Neuronal stem cell (in vitro differentiated cells): ENCODE data around the gene FXYD6.

Experiments used
- DNase-seq: peaks from one replicate; pipeline ENCODE4 v3.0.0-alpha.2; 2013; ENCODE audit warnings: low spot score
- H2AFZ ChIP-seq: one replicate; pipeline ENCODE4 v1.6.1; 2013; ENCODE audit warnings: mild to moderate bottlenecking, low read length, inconsistent platforms
- H2AK5ac ChIP-seq: 2 replicates; pipeline ENCODE4 v1.6.1; 2013; ENCODE audit warnings: low read depth, mild to moderate bottlenecking, inconsistent platforms, low read length, moderate library complexity, mixed read lengths
- H2BK120ac ChIP-seq: 2 replicates; pipeline ENCODE4 v1.6.1; 2013; ENCODE audit warnings: low read depth, mild to moderate bottlenecking, inconsistent platforms, low read length, moderate library complexity, mixed read lengths
- H2BK12ac ChIP-seq: one replicate; pipeline ENCODE4 v1.6.1; 2013; ENCODE audit warnings: low read length, inconsistent platforms
- H2BK15ac ChIP-seq: 2 replicates; pipeline ENCODE4 v1.6.1; 2013; ENCODE audit warnings: mild to moderate bottlenecking, low read length, inconsistent platforms, mixed read lengths
- H2BK5ac ChIP-seq: one replicate; pipeline ENCODE4 v1.6.1; 2013; ENCODE audit warnings: inconsistent platforms, mild to moderate bottlenecking, low read length, moderate library complexity
- H3K14ac ChIP-seq: one replicate; pipeline ENCODE4 v1.6.1; 2013; ENCODE audit warnings: low read length, inconsistent platforms
- H3K18ac ChIP-seq: 2 replicates; pipeline ENCODE4 v1.6.1; 2013; ENCODE audit warnings: low read length, inconsistent platforms
- H3K23ac ChIP-seq: 2 replicates; pipeline ENCODE4 v1.6.1; 2013; ENCODE audit warnings: low read depth, mild to moderate bottlenecking, mixed read lengths, low read length, inconsistent platforms; ENCODE audit not compliant: poor library complexity
- H3K27ac ChIP-seq: replicated peaks from 3 replicates; pipeline ENCODE4 v1.5.1; 2013; ENCODE audit warnings: low read length, inconsistent platforms
- H3K27me3 ChIP-seq, 3 experiments: 2 replicates each; pipeline ENCODE4 v1.6.1; 2013; ENCODE audit warnings: low read length in 3 of 3, mild to moderate bottlenecking in 2 of 3, inconsistent platforms in 1 of 3, low read depth in 1 of 3, mixed read lengths in 1 of 3, moderate library complexity in 1 of 3; ENCODE audit not compliant: control insufficient read depth in 3 of 3, insufficient read depth in 3 of 3
- H3K36me3 ChIP-seq, 2 donors: replicated peaks in 1 of 2; 2 replicates each; pipeline ENCODE4 v1.6.1; 2013; ENCODE audit warnings: low read length in 2 of 2; ENCODE audit not compliant: control insufficient read depth in 2 of 2, insufficient read depth in 2 of 2
- H3K4ac ChIP-seq: 2 replicates; pipeline ENCODE4 v1.6.1; 2013; ENCODE audit warnings: inconsistent platforms, mild to moderate bottlenecking, low read length, moderate library complexity
- H3K4me1 ChIP-seq, 2 donors: 1 replicate in 1 of 2; 2 replicates in 1 of 2; pipeline ENCODE4 v1.6.1; 2013; ENCODE audit warnings: low read length in 2 of 2, low read depth in 1 of 2; ENCODE audit not compliant: control insufficient read depth in 2 of 2, insufficient read depth in 1 of 2
- H3K4me2 ChIP-seq: one replicate; pipeline ENCODE4 v1.6.1; 2013; ENCODE audit warnings: mild to moderate bottlenecking, low read length, inconsistent platforms; ENCODE audit not compliant: insufficient read depth, poor library complexity, severe bottlenecking
- H3K4me3 ChIP-seq, 2 donors: 2 replicates each; pipeline ENCODE4 v1.5.1; 2013; ENCODE audit warnings: low read length in 2 of 2, mild to moderate bottlenecking in 2 of 2, inconsistent platforms in 1 of 2, moderate library complexity in 1 of 2
- H3K79me1 ChIP-seq: one replicate; pipeline ENCODE4 v1.6.1; 2013; ENCODE audit warnings: low read depth, mild to moderate bottlenecking, inconsistent platforms, low read length, moderate library complexity
- H3K9ac ChIP-seq: one replicate; pipeline ENCODE4 v1.6.1; 2013; ENCODE audit warnings: mild to moderate bottlenecking, low read depth, low read length, inconsistent platforms; ENCODE audit not compliant: poor library complexity
- H3K9me3 ChIP-seq, 2 donors: replicated peaks in 1 of 2; 2 replicates each; pipeline versions ENCODE3 to v1.6.1; 2013; ENCODE audit warnings: low read length in 2 of 2, mild to moderate bottlenecking in 2 of 2, inconsistent platforms in 1 of 2, low read depth in 1 of 2, mixed read lengths in 1 of 2, moderate library complexity in 1 of 2; ENCODE audit not compliant: control insufficient read depth in 2 of 2, insufficient read depth in 1 of 2
- H4K8ac ChIP-seq: one replicate; pipeline ENCODE4 v1.6.1; 2013; ENCODE audit warnings: low read depth, mild to moderate bottlenecking, inconsistent platforms, low read length, moderate library complexity
- H4K91ac ChIP-seq: one replicate; pipeline ENCODE4 v1.6.1; 2013; ENCODE audit warnings: low read length, low read depth, mild to moderate bottlenecking, inconsistent platforms; ENCODE audit not compliant: poor library complexity
- WGBS, 2 donors: extraction: QIAGEN DNeasy Blood & Tissue Kit; methylation state at CpG; one replicate each; pipeline ENCODE4 v1.1.7; 2013; ENCODE audit warnings: missing lambda C conversion rate in 2 of 2, mixed read lengths in 1 of 2; ENCODE audit not compliant: insufficient read length in 2 of 2, insufficient replicate concordance in 1 of 2; ENCODE audit errors: extremely low coverage in 2 of 2; 5-methylcytosine and 5-hydroxymethylcytosine counted together

FXYD6 gene

DNA sequence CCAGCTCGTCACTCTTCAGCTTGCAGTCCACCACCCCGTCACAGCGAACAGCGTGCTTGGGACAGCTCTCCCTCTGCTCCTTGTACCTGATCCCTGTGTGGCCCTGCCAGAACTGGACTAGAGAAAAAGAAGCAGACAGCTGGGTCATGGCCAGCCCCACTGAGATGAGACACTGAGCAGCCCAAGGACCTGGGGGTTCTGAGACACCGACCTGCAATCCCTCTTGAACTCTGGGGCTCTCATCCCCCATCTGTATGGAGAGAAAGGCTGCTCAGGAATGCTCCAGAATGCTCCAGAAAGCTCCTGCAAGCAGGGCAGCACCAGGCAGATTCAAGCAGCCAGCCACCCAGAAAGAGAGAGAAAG, 37.9 kb upstream of the FXYD6 start:
- no peak overlapping the region for H2AFZ ChIP-seq
- no peak overlapping the region for H3K4ac ChIP-seq
- peak overlapping the region; percentile 29 for H3K23ac ChIP-seq
- no peak overlapping the region for H3K4me3 ChIP-seq
- H3K18ac ChIP-seq, result peak overlapping the region; percentile 46
- no peaks in the 10 kb centered on the region for H3K79me1 ChIP-seq
- H3K9ac ChIP-seq, result peak overlapping the region; percentile 64
- H4K8ac ChIP-seq, result no peak overlapping the region
- peaks cover 0 to 35% (median 0%) of the 10 kb centered on the region in 3 experiments for H3K27me3 ChIP-seq
- H3K14ac ChIP-seq, result no peak overlapping the region
- peaks cover 0 to 2% of the 10 kb centered on the region in 2 donors for H3K9me3 ChIP-seq
- no peak overlapping the region for H4K91ac ChIP-seq
- no CpG with 5 or more reads among the region's 5 CpGs for WGBS, 2 donors
- H2BK15ac ChIP-seq, result peak overlapping the region; percentile 20
- DNase-seq, result no peak
- peak overlapping the region; percentile 49 for H2BK12ac ChIP-seq
- no peaks in the 10 kb centered on the region for H3K36me3 ChIP-seq
- H3K4me2 ChIP-seq, result no peak overlapping the region
- H2BK120ac ChIP-seq, result no peak overlapping the region
- peaks cover 0 to 7% of the 10 kb centered on the region in 2 donors for H3K4me1 ChIP-seq
- no peak overlapping the region for H3K27ac ChIP-seq
- peak overlapping the region; percentile 73 for H2AK5ac ChIP-seq
- H2BK5ac ChIP-seq, result no peak overlapping the region

DNA sequence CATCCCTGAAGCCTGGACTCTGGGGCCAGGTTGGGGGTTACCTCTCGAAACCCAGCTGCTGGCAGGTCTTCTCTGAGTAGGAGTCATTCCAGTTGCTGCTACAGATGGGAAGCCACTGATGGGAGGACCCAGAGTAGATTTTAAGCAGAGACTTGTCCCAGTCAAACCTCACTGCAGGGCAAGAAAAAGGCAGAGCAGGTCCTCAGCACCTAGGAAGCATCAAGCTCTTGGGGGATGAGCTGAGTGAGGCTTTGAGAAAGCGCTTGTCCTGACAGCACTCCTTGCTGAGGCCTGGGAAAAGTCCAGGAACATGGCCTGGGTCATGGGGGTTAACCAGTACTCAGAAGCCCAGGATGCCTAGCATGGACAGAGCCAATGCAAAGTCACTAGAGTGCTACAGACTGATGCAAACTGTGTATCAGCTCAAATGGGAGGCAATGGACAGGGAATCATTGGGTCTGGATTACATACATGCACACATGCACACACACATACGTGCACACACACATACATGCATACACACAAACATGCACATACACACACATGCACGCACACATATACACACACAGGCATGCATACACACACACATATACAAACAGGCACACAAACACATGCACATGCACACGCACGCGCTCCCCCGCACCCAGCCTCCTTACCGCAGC, 37.4 kb upstream of the FXYD6 start:
- H2AFZ ChIP-seq, result no peak overlapping the region
- no peak for DNase-seq
- H3K9me3 ChIP-seq, result peaks cover 0 to 2% of the 10 kb centered on the region in 2 donors
- H3K36me3 ChIP-seq, result no peaks in the 10 kb centered on the region
- H3K14ac ChIP-seq, result no peak overlapping the region
- WGBS, 2 donors, result no CpG with 5 or more reads among the region's 9 CpGs
- H3K9ac ChIP-seq, result peak overlapping the region; percentile 64
- H2BK15ac ChIP-seq, result peak overlapping the region; percentile 20
- H3K79me1 ChIP-seq, result no peaks in the 10 kb centered on the region
- H3K18ac ChIP-seq, result peak overlapping the region; percentile 46
- no peak overlapping the region for H2BK5ac ChIP-seq
- no peak overlapping the region for H3K4ac ChIP-seq
- peak overlapping the region in 1 of 2 donors; percentile 3 for H3K4me3 ChIP-seq
- no peak overlapping the region for H3K27ac ChIP-seq
- H3K4me1 ChIP-seq, result peaks cover 0 to 7% of the 10 kb centered on the region in 2 donors
- peak overlapping the region; percentile 29 for H3K23ac ChIP-seq
- no peak overlapping the region for H3K4me2 ChIP-seq
- no peak overlapping the region for H2BK120ac ChIP-seq
- H3K27me3 ChIP-seq, result peaks cover 0 to 35% (median 0%) of the 10 kb centered on the region in 3 experiments
- no peak overlapping the region for H4K91ac ChIP-seq
- peak overlapping the region; percentile 49 for H2BK12ac ChIP-seq
- H4K8ac ChIP-seq, result no peak overlapping the region
- peak overlapping the region; percentile 73 for H2AK5ac ChIP-seq

- H3K18ac ChIP-seq, result no peak overlapping the region
- peaks cover 3 to 12% of the 10 kb centered on the region in 2 donors for H3K4me1 ChIP-seq
- no peak overlapping the region for H2BK120ac ChIP-seq
- peak overlapping the region in 1 of 2 donors; percentile 59 for H3K4me3 ChIP-seq
- no peak overlapping the region for H3K27ac ChIP-seq
- H4K8ac ChIP-seq, result no peak overlapping the region
- no peak overlapping the region for H3K14ac ChIP-seq
- H2AFZ ChIP-seq, result no peak overlapping the region
- H3K4ac ChIP-seq, result no peak overlapping the region
- WGBS, 2 donors, result no CpG with 5 or more reads among the region's 7 CpGs
- H2AK5ac ChIP-seq, result no peak overlapping the region
- H3K4me2 ChIP-seq, result no peak overlapping the region
- H3K9me3 ChIP-seq, result peaks cover 0 to 2% of the 10 kb centered on the region in 2 donors
- peaks cover 0 to 33% (median 0%) of the 10 kb centered on the region in 3 experiments for H3K27me3 ChIP-seq
- no peaks in the 10 kb centered on the region for H3K79me1 ChIP-seq
- no peak overlapping the region for H2BK15ac ChIP-seq
- H3K9ac ChIP-seq, result no peak overlapping the region
- DNase-seq, result no peak
- H2BK5ac ChIP-seq, result no peak overlapping the region
- no peak overlapping the region for H2BK12ac ChIP-seq
- no peak overlapping the region for H3K23ac ChIP-seq
- H3K36me3 ChIP-seq, result no peaks in the 10 kb centered on the region
- no peak overlapping the region for H4K91ac ChIP-seq
These were observed 36.0 kb upstream of the FXYD6 start for GRCh38 chr11:117912497-117912896.

DNA sequence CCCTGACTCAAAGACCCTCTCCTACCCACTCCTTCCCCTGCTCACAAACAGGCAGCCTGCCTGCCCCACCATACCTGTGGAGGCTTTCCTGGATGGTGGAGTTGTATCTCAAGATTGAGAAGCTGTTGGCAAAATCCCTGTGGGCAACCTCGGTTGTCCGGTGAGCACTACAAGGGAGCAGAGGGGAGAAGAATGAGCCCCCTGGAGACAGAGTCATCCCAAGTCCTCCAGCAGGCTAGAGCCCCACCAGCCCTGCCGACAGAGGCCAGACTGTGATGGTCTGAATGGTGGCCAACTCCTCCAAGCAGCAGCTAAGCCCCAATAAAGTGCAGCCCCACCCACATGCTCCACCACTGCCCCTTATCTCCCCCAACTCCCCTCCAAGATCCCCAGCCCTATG, 35.2 kb upstream of the FXYD6 start:
- no peak for DNase-seq
- Histone ChIP-seq H3K27ac (no peak overlapping the region), H2BK12ac (no peak overlapping the region), H2AK5ac (no peak overlapping the region), H3K18ac (no peak overlapping the region), H2AFZ (no peak overlapping the region), H3K4me2 (no peak overlapping the region), H3K36me3 (no peaks in the 10 kb centered on the region), H3K9me3 (peaks cover 0 to 2% of the 10 kb centered on the region in 2 donors), H3K79me1 (no peaks in the 10 kb centered on the region), H4K91ac (no peak overlapping the region), H4K8ac (no peak overlapping the region), H2BK15ac (peak overlapping the region; percentile 9), H3K4ac (no peak overlapping the region), H2BK5ac (no peak overlapping the region), H3K9ac (no peak overlapping the region), H3K23ac (no peak overlapping the region), H3K4me3 (no peak overlapping the region), H3K27me3 (peaks cover 0 to 32% (median 0%) of the 10 kb centered on the region in 3 experiments), H2BK120ac (no peak overlapping the region), H3K4me1 (peaks cover 4 to 16% of the 10 kb centered on the region in 2 donors), H3K14ac (no peak overlapping the region)
- WGBS, 2 donors, result no CpG with 5 or more reads among the region's 3 CpGs
